CD4-positive, alpha-beta memory T cell (primary cell): Measurements from ENCODE around the gene RANBP3. TPM values are rescaled to one million over a fixed set of nuclear protein-coding genes. Genes with fewer than 3 reads are reported as not detected.
"Not testable (repeated sequence)": the region's sequence is repeated elsewhere in the genome, so short reads cannot be mapped to it uniquely, and the experiment has no call there.

ENCODE experiments used
- CTCF ChIA-PET: fragments of 350-600 bp; sonication (Branson Sonifier 250); formaldehyde crosslinking; loops from one replicate; lab custom pipeline; 2021; ENCODE audit warnings: inconsistent platforms; ENCODE audit not compliant: partially characterized antibody; lab: Charles Lee
- POLR2A ChIA-PET: fragments of 350-600 bp; sonication (Branson Sonifier 250); formaldehyde crosslinking; loops from one replicate; lab custom pipeline; 2021; ENCODE audit not compliant: partially characterized antibody; lab: Charles Lee
- DNase-seq, 5 donors: peaks; one replicate each; pipeline versions ENCODE4 v3.0.0 to v3.0.0-alpha.2; 2020 to 2022; ENCODE audit warnings: mixed read lengths in 1 of 5
- H3K27ac ChIP-seq: one replicate; pipeline ENCODE4 v1.7.0; 2013; ENCODE audit warnings: low read depth, low read length
- H3K27me3 ChIP-seq: 2 replicates; pipeline ENCODE4 v1.7.0; 2013; ENCODE audit warnings: mild to moderate bottlenecking, low read length, moderate library complexity; ENCODE audit not compliant: insufficient read depth
- H3K36me3 ChIP-seq: 2 replicates; pipeline ENCODE4 v1.7.0; 2013; ENCODE audit warnings: mild to moderate bottlenecking, low read length, moderate library complexity; ENCODE audit not compliant: insufficient read depth
- H3K4me1 ChIP-seq: 2 replicates; pipeline ENCODE4 v1.7.0; 2013; ENCODE audit warnings: mild to moderate bottlenecking, low read length, moderate library complexity; ENCODE audit not compliant: insufficient read depth
- H3K4me3 ChIP-seq, 2 donors: one replicate each; pipeline ENCODE4 v1.7.0; 2013; ENCODE audit warnings: low read length in 2 of 2, mild to moderate bottlenecking in 1 of 2
- H3K9me3 ChIP-seq, 2 donors: one replicate each; pipeline ENCODE4 v1.7.0; 2013; ENCODE audit warnings: low read length in 2 of 2, control low read depth in 1 of 2; ENCODE audit not compliant: control insufficient read depth in 1 of 2
- H3K27ac Mint-ChIP-seq, 7 donors: one replicate each; pipeline ENCODE4 v1.8.0; 2020 to 2021; ENCODE audit warnings: mixed read lengths in 7 of 7, mild to moderate bottlenecking in 6 of 7, inconsistent platforms in 3 of 7, moderate library complexity in 3 of 7
- H3K27me3 Mint-ChIP-seq, 2 donors: one replicate each; pipeline ENCODE4 v1.8.0; 2020 to 2021; ENCODE audit warnings: mixed read lengths in 2 of 2
- H3K36me3 Mint-ChIP-seq, 2 donors: one replicate each; pipeline ENCODE4 v1.8.0; 2020 to 2021; ENCODE audit warnings: mixed read lengths in 2 of 2, inconsistent platforms in 1 of 2, mild to moderate bottlenecking in 1 of 2
- H3K4me1 Mint-ChIP-seq, 4 donors: one replicate each; pipeline ENCODE4 v1.8.0; 2020 to 2021; ENCODE audit warnings: mixed read lengths in 4 of 4, mild to moderate bottlenecking in 1 of 4
- H3K4me3 Mint-ChIP-seq, 8 donors: one replicate each; pipeline ENCODE4 v1.8.0; 2020 to 2021; ENCODE audit warnings: mixed read lengths in 8 of 8, mild to moderate bottlenecking in 7 of 8, moderate library complexity in 6 of 8, inconsistent platforms in 3 of 8
- H3K9me3 Mint-ChIP-seq, 8 donors: one replicate each; pipeline ENCODE4 v1.8.0; 2020 to 2021; ENCODE audit warnings: mixed read lengths in 8 of 8, mild to moderate bottlenecking in 5 of 8, inconsistent platforms in 3 of 8, moderate library complexity in 1 of 8
- intact Hi-C: fragments of 100-400 bp; cut with micrococcal nuclease; formaldehyde crosslinking; loops from one replicate; pipeline ENCODE4 v1.15.1; 2023
- polyA plus RNA-seq, 2 donors: library from polyadenylated mRNA; unstranded; fragments of 300-500 nt; fragmentation: Illumina TruSeq; gene quantifications; one replicate each; pipeline ENCODE4 v1.2.3, GENCODE V29; 2021
- total RNA-seq, 2 experiments: library from RNA; stranded (reverse); gene quantifications; one replicate each; pipeline ENCODE4 v1.2.3, GENCODE V29; 2021

Gene RANBP3
- total and polyA plus RNA-seq, 4 experiments from 2014 or later, result 3.4 to 94.9 (median 47.9) TPM

GRCh38 chr19:5964816-5965565 is 12.9 kb downstream of the RANBP3 start:
- peaks cover 97% of the 10 kb centered on the region for H3K4me1 ChIP-seq

GRCh38 chr19:5963855-5964254 is 14.1 kb downstream of the RANBP3 start:
- H3K4me3 ChIP-seq, result no peak overlapping the region
- H3K27ac ChIP-seq, result peak overlapping the region; percentile 41
- Mint-ChIP-seq H3K27ac (peak overlapping the region; percentile 89 to 100 (median 98)), H3K27me3 (no peaks in the 10 kb centered on the region), H3K36me3 (peaks cover 3 to 23% of the 10 kb centered on the region in 2 donors), H3K9me3 (no peaks in the 10 kb centered on the region), H3K4me1 (peaks cover 60 to 100% (median 85%) of the 10 kb centered on the region in 4 donors), H3K4me3 (peak overlapping the region in 1 of 8 donors; percentile 24)
- intact Hi-C loops, result no loop called here
- ChIA-PET POLR2A (interaction anchor here (1.4 to 6.0 kb wide), 3 partner anchors 8 to 14 kb away, joined by 6 to 104 read pairs (median 19); partner anchors contain the start of gene RANBP3), CTCF (no interaction called here)
- H3K36me3 ChIP-seq, result no peaks in the 10 kb centered on the region
- H3K27me3 ChIP-seq, result no peaks in the 10 kb centered on the region
- H3K9me3 ChIP-seq, result no peaks in the 10 kb centered on the region
- peaks cover 97% of the 10 kb centered on the region for H3K4me1 ChIP-seq
- DNase-seq, result no peak

More at GRCh38 chr19:5964816-5965565, 12.9 kb downstream of the RANBP3 start:
- Mint-ChIP-seq H3K4me3 (peak overlapping the region in 4 of 8 donors; percentile 9 to 64 (median 48)), H3K36me3 (peaks cover 3 to 23% of the 10 kb centered on the region in 2 donors), H3K27me3 (no peaks in the 10 kb centered on the region), H3K4me1 (peaks cover 58 to 98% (median 81%) of the 10 kb centered on the region in 4 donors), H3K9me3 (no peaks in the 10 kb centered on the region), H3K27ac (peak overlapping the region; percentile 75 to 100 (median 87))
- H3K27me3 ChIP-seq, result no peaks in the 10 kb centered on the region
- POLR2A ChIA-PET, result interaction anchor here (1.0 to 6.0 kb wide), 3 partner anchors 13 to 17 kb away, joined by 3 to 104 read pairs (median 6); partner anchors contain the start of gene RANBP3
- intact Hi-C loops, result no loop called here
- CTCF ChIA-PET, result no interaction called here
- no peaks in the 10 kb centered on the region for H3K9me3 ChIP-seq
- no peaks in the 10 kb centered on the region for H3K36me3 ChIP-seq
- peak in 1 of 5 donors; percentile 22 for DNase-seq
- H3K4me3 ChIP-seq, result no peak overlapping the region
- no peak overlapping the region for H3K27ac ChIP-seq

DNA sequence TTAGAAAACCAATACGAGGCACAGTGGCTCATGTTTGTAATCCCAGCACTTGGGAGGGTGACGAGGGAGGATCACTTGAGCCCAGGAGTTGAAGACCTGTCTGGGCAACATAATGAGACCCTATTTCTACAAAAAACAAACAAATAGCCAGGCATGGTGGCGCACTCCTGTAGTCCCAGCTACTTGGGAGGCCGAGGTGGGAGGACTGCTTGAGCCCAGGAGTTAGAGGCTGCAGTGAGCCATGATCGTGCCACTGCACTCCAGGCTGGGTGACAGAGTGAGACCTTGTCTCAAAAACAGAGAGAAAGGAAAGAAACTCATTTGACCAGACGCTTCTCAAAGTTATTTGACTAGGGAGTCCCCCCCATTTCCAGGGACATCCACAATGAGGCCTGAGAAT is 14.7 kb downstream of the RANBP3 start:
- CTCF ChIA-PET, result interaction anchor here (1.2 to 1.7 kb wide), 2 partner anchors 24 to 159 kb away, joined by 5 read pairs; no protein-coding TSS in a partner anchor
- H3K27me3 ChIP-seq, H3K9me3 ChIP-seq, H3K9me3 Mint-ChIP-seq, H3K36me3 ChIP-seq, H3K27me3 Mint-ChIP-seq, H3K4me3 ChIP-seq, DNase-seq, intact Hi-C loops: not testable (repeated sequence)
- H3K27ac Mint-ChIP-seq, result peak overlapping the region; percentile 89 to 100 (median 99)
- H3K27ac ChIP-seq, result peak overlapping the region; percentile 78
- peak overlapping the region in 7 of 8 donors; percentile 21 to 97 (median 57) for H3K4me3 Mint-ChIP-seq
- POLR2A ChIA-PET, result interaction anchor here (1.4 to 6.0 kb wide), 4 partner anchors 9 to 14 kb away, joined by 5 to 104 read pairs (median 12); partner anchors contain the start of gene RANBP3
- H3K36me3 Mint-ChIP-seq, result peaks cover 3 to 20% of the 10 kb centered on the region in 2 donors
- H3K4me1 Mint-ChIP-seq, result peaks cover 57 to 100% (median 82%) of the 10 kb centered on the region in 4 donors
- H3K4me1 ChIP-seq, result peaks cover 97% of the 10 kb centered on the region

GRCh38 chr19:5961969-5962945 is 15.7 kb downstream of the RANBP3 start:
- H3K4me3 ChIP-seq, result peak overlapping the region; percentile 11 to 42
- Mint-ChIP-seq H3K4me3 (peak overlapping the region; percentile 60 to 97 (median 82)), H3K36me3 (peaks cover 3 to 17% of the 10 kb centered on the region in 2 donors), H3K9me3 (no peaks in the 10 kb centered on the region), H3K27me3 (no peaks in the 10 kb centered on the region), H3K4me1 (peaks cover 53 to 99% (median 82%) of the 10 kb centered on the region in 4 donors), H3K27ac (peak overlapping the region; percentile 89 to 100 (median 99))
- no peaks in the 10 kb centered on the region for H3K27me3 ChIP-seq
- H3K4me1 ChIP-seq, result peaks cover 95% of the 10 kb centered on the region
- DNase-seq, result peak; percentile 84 to 93 (median 88)
- intact Hi-C loops, result loop anchor here (1.0 kb wide), 4 partner anchors 12 to 158 kb away; partner anchors contain the start of genes RANBP3 and VMAC
- peak overlapping the region; percentile 78 for H3K27ac ChIP-seq
- no peaks in the 10 kb centered on the region for H3K36me3 ChIP-seq
- ChIA-PET CTCF (interaction anchor here (0.9 to 2.0 kb wide), 12 partner anchors 9 to 256 kb away, joined by 3 to 9 read pairs (median 5); partner anchors contain the start of genes NDUFA11, NRTN and VMAC), POLR2A (interaction anchor here (0.6 to 6.0 kb wide), 19 partner anchors 8 to 1387 kb away, joined by 3 to 104 read pairs (median 5); partner anchors contain the start of genes ALKBH7, ARHGEF18, CAPS and DUS3L)
- no peaks in the 10 kb centered on the region for H3K9me3 ChIP-seq

DNA sequence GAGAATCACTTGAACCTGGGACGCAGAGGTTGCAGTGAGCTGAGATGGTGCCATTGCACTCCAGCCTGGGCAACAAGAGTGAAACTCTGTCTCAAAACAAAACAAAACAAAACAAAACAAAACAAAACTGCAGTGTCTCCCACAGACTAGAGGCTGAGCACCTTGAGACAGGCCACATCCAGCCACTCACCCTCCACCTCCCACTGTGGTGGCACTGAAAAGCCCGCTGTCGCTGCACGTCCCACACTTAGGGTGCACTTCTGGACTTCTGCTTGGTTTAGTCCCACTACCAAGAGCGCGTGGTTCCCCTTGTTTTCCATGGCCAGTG is 16.3 kb downstream of the RANBP3 start:
- peaks cover 3 to 19% of the 10 kb centered on the region in 2 donors for H3K36me3 Mint-ChIP-seq
- H3K27ac Mint-ChIP-seq, result peak overlapping the region; percentile 89 to 100 (median 99)
- H3K9me3 ChIP-seq, intact Hi-C loops, H3K27me3 ChIP-seq, H3K27me3 Mint-ChIP-seq, H3K36me3 ChIP-seq, H3K9me3 Mint-ChIP-seq, DNase-seq: not testable (repeated sequence)
- Histone ChIP-seq H3K4me3 (peak overlapping the region in 1 of 2 donors; percentile 42), H3K27ac (peak overlapping the region; percentile 78), H3K4me1 (peaks cover 97% of the 10 kb centered on the region)
- H3K4me1 Mint-ChIP-seq, result peaks cover 52 to 99% (median 83%) of the 10 kb centered on the region in 4 donors
- POLR2A ChIA-PET, result interaction anchor here (0.7 to 6.0 kb wide), 18 partner anchors 8 to 1387 kb away, joined by 3 to 104 read pairs (median 5); partner anchors contain the start of genes ALKBH7, ARHGEF18, DUS3L and KHSRP
- CTCF ChIA-PET, result interaction anchor here (0.9 to 2.0 kb wide), 9 partner anchors 10 to 257 kb away, joined by 3 to 9 read pairs (median 5); partner anchors contain the start of genes NDUFA11, NRTN and VMAC
- H3K4me3 Mint-ChIP-seq, result peak overlapping the region; percentile 60 to 97 (median 82)
